K562 (cell line): ENCODE measurements around the gene CEP20. TPM values are rescaled to one million over a fixed set of nuclear protein-coding genes. Genes with fewer than 3 reads are reported as not detected.

Experiments used
- CCAR2 ChIP-seq: fragments of 200-400 bp; formaldehyde crosslinking; IDR thresholded peaks from 2 replicates; pipeline ENCODE4 v1.6.1; 2017; ENCODE audit warnings: mild to moderate bottlenecking, low read depth, low read length
- CREB1 ChIP-seq, 2 experiments: sonication (generic) in 1 of 2; formaldehyde crosslinking in 1 of 2; IDR thresholded peaks; 2 replicates each; pipeline versions ENCODE4 v1.6.1 to v1.8.0; 2012 to 2022; ENCODE audit warnings: inconsistent platforms in 1 of 2, mild to moderate bottlenecking in 1 of 2, missing genetic modification reagents in 1 of 2, moderate library complexity in 1 of 2
- FIP1L1 ChIP-seq: fragments of 200-400 bp; formaldehyde crosslinking; IDR thresholded peaks from 2 replicates; pipeline ENCODE4 v1.6.1; 2018; ENCODE audit warnings: mild to moderate bottlenecking, low read depth, low read length; ENCODE audit not compliant: poor library complexity, severe bottlenecking
- FOXJ3 ChIP-seq: sonication (generic); formaldehyde crosslinking; IDR thresholded peaks from 2 replicates; pipeline ENCODE4 v1.4.0; 2020; ENCODE audit warnings: mild to moderate bottlenecking, missing genetic modification reagents
- FOXK2 ChIP-seq, 2 experiments: fragments of 450-650 bp; IDR thresholded peaks in 1 of 2; conservative IDR thresholded peaks in 1 of 2; 2 replicates each; pipeline ENCODE4 v1.6.1; 2016; ENCODE audit warnings: low read depth in 2 of 2, mild to moderate bottlenecking in 1 of 2
- SIN3B ChIP-seq: fragments of 450-650 bp; IDR thresholded peaks from 2 replicates; pipeline ENCODE4 v1.6.1; 2017; ENCODE audit warnings: low read depth, mild to moderate bottlenecking, moderate library complexity
- THAP7 ChIP-seq: fragments of 250-450 bp; sonication (Bioruptor Pico); IDR thresholded peaks from 2 replicates; pipeline ENCODE4 v1.5.0; 2021
- YY1 ChIP-seq, 3 experiments: IDR thresholded peaks; 2 replicates each; pipeline ENCODE4 v1.6.1; 2011; ENCODE audit warnings: low read length in 2 of 3, mild to moderate bottlenecking in 2 of 3, moderate library complexity in 2 of 3, borderline replicate concordance in 1 of 3, control low read depth in 1 of 3, low read depth in 1 of 3; ENCODE audit not compliant: insufficient read depth in 3 of 3, insufficient replicate concordance in 2 of 3, control insufficient read depth in 1 of 3, insufficient read length in 1 of 3; ENCODE audit errors: extremely low read depth in 1 of 3
- ZC3H4 ChIP-seq: sonication (generic); formaldehyde crosslinking; IDR thresholded peaks from 2 replicates; pipeline ENCODE4 v1.9.0; 2021; ENCODE audit warnings: missing genetic modification reagents, borderline replicate concordance
- polyA plus RNA-seq, 8 experiments: library from polyadenylated mRNA; depleted of rRNA in 4 of 8; stranded (reverse) in 5 of 8; unstranded in 3 of 8; fragments of >200 nt; fragmentation: Nextera tagmentation in 2 of 8; fragmentation: Illumina TruSeq in 1 of 8; extraction: Ambion mirVana in 2 of 8; extraction: Trizol in 1 of 8; gene quantifications; 2 replicates each; pipeline versions ENCODE4 v1.2.1 to v1.2.3, GENCODE V29; 2011 to 2014; ENCODE audit warnings: inconsistent platforms in 1 of 8, missing spikeins in 1 of 8
- total RNA-seq, 7 experiments: library from RNA; depleted of rRNA in 6 of 7; stranded (reverse); fragments of >200 nt in 6 of 7; fragmentation: Illumina TruSeq in 2 of 7; extraction: Trizol in 2 of 7; gene quantifications; 2 replicates each; pipeline versions ENCODE4 v1.2.1 to v1.2.3, GENCODE V29; 2011 to 2021; ENCODE audit warnings: low replicate concordance in 1 of 7
- TF ChIP-seq, protein P1 (sequence below): fragments of 200-600 bp; sonication (generic); IDR thresholded peaks from one replicate; pipeline ENCODE4 v1.6.1; 2012; ENCODE audit warnings: mild to moderate bottlenecking, low read depth, low read length, inconsistent platforms
- TF ChIP-seq, protein P2 (sequence below): sonication (generic); formaldehyde crosslinking; IDR thresholded peaks from 2 replicates; pipeline ENCODE4 v1.8.1; 2023; ENCODE audit warnings: mild to moderate bottlenecking, missing genetic modification reagents, moderate library complexity
- TF ChIP-seq, protein P3 (sequence below): fragments of 450-650 bp; IDR thresholded peaks from 2 replicates; pipeline ENCODE4 v1.6.1; 2016; ENCODE audit warnings: missing biosample characterization, missing genetic modification characterization

CEP20 gene
- total and polyA plus RNA-seq, 9 of the 15 experiments (the other 6 are each of a cell fraction or from before 2014, with no cell fraction given), result 41.3 to 150 (median 104) TPM

- TF ChIP-seq, protein P1, sequence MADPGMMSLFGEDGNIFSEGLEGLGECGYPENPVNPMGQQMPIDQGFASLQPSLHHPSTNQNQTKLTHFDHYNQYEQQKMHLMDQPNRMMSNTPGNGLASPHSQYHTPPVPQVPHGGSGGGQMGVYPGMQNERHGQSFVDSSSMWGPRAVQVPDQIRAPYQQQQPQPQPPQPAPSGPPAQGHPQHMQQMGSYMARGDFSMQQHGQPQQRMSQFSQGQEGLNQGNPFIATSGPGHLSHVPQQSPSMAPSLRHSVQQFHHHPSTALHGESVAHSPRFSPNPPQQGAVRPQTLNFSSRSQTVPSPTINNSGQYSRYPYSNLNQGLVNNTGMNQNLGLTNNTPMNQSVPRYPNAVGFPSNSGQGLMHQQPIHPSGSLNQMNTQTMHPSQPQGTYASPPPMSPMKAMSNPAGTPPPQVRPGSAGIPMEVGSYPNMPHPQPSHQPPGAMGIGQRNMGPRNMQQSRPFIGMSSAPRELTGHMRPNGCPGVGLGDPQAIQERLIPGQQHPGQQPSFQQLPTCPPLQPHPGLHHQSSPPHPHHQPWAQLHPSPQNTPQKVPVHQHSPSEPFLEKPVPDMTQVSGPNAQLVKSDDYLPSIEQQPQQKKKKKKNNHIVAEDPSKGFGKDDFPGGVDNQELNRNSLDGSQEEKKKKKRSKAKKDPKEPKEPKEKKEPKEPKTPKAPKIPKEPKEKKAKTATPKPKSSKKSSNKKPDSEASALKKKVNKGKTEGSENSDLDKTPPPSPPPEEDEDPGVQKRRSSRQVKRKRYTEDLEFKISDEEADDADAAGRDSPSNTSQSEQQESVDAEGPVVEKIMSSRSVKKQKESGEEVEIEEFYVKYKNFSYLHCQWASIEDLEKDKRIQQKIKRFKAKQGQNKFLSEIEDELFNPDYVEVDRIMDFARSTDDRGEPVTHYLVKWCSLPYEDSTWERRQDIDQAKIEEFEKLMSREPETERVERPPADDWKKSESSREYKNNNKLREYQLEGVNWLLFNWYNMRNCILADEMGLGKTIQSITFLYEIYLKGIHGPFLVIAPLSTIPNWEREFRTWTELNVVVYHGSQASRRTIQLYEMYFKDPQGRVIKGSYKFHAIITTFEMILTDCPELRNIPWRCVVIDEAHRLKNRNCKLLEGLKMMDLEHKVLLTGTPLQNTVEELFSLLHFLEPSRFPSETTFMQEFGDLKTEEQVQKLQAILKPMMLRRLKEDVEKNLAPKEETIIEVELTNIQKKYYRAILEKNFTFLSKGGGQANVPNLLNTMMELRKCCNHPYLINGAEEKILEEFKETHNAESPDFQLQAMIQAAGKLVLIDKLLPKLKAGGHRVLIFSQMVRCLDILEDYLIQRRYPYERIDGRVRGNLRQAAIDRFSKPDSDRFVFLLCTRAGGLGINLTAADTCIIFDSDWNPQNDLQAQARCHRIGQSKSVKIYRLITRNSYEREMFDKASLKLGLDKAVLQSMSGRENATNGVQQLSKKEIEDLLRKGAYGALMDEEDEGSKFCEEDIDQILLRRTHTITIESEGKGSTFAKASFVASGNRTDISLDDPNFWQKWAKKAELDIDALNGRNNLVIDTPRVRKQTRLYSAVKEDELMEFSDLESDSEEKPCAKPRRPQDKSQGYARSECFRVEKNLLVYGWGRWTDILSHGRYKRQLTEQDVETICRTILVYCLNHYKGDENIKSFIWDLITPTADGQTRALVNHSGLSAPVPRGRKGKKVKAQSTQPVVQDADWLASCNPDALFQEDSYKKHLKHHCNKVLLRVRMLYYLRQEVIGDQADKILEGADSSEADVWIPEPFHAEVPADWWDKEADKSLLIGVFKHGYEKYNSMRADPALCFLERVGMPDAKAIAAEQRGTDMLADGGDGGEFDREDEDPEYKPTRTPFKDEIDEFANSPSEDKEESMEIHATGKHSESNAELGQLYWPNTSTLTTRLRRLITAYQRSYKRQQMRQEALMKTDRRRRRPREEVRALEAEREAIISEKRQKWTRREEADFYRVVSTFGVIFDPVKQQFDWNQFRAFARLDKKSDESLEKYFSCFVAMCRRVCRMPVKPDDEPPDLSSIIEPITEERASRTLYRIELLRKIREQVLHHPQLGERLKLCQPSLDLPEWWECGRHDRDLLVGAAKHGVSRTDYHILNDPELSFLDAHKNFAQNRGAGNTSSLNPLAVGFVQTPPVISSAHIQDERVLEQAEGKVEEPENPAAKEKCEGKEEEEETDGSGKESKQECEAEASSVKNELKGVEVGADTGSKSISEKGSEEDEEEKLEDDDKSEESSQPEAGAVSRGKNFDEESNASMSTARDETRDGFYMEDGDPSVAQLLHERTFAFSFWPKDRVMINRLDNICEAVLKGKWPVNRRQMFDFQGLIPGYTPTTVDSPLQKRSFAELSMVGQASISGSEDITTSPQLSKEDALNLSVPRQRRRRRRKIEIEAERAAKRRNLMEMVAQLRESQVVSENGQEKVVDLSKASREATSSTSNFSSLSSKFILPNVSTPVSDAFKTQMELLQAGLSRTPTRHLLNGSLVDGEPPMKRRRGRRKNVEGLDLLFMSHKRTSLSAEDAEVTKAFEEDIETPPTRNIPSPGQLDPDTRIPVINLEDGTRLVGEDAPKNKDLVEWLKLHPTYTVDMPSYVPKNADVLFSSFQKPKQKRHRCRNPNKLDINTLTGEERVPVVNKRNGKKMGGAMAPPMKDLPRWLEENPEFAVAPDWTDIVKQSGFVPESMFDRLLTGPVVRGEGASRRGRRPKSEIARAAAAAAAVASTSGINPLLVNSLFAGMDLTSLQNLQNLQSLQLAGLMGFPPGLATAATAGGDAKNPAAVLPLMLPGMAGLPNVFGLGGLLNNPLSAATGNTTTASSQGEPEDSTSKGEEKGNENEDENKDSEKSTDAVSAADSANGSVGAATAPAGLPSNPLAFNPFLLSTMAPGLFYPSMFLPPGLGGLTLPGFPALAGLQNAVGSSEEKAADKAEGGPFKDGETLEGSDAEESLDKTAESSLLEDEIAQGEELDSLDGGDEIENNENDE, result no peak
- TF ChIP-seq SIN3B (no peak), ZC3H4 (no peak), FIP1L1 (no peak), YY1 (IDR thresholded peaks at IDR 0.05; ENCODE audit: borderline replicate concordance in 1 of 3, control insufficient read depth in 1 of 3, extremely low read depth in 1 of 3, insufficient read depth in 3 of 3, insufficient read length in 1 of 3, insufficient replicate concordance in 2 of 3, low read depth in 1 of 3, low read length in 2 of 3) (no peak), FOXK2 (conservative IDR thresholded peaks at IDR 0.05 in 1 of 2, IDR thresholded peaks at IDR 0.05 in 1 of 2; ENCODE audit: low read depth in 2 of 2) (peak; percentile 16 to 53; a peak in 1 of 4 replicates), CCAR2 (no peak), THAP7 (CRISPR knock-in tag) (no peak), CREB1 (IDR thresholded peaks at IDR 0.05) (no peak), CREB1 (CRISPR knock-in tag; IDR thresholded peaks at IDR 0.05) (no peak), FOXJ3 (CRISPR knock-in tag) (no peak)
- TF ChIP-seq, protein P2, sequence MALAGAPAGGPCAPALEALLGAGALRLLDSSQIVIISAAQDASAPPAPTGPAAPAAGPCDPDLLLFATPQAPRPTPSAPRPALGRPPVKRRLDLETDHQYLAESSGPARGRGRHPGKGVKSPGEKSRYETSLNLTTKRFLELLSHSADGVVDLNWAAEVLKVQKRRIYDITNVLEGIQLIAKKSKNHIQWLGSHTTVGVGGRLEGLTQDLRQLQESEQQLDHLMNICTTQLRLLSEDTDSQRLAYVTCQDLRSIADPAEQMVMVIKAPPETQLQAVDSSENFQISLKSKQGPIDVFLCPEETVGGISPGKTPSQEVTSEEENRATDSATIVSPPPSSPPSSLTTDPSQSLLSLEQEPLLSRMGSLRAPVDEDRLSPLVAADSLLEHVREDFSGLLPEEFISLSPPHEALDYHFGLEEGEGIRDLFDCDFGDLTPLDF (CRISPR knock-in tag), result no peak
- TF ChIP-seq, protein P3, sequence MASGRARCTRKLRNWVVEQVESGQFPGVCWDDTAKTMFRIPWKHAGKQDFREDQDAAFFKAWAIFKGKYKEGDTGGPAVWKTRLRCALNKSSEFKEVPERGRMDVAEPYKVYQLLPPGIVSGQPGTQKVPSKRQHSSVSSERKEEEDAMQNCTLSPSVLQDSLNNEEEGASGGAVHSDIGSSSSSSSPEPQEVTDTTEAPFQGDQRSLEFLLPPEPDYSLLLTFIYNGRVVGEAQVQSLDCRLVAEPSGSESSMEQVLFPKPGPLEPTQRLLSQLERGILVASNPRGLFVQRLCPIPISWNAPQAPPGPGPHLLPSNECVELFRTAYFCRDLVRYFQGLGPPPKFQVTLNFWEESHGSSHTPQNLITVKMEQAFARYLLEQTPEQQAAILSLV, result no peak
These were observed 9.4 kb upstream of the CEP20 start (continued) for GRCh38 chr16:15897834-15898254.
